Measurements from ENCODE around the gene SAMHD1. TPM values are rescaled to one million over a fixed set of nuclear protein-coding genes. Genes with fewer than 3 reads are reported as not detected.

Gene SAMHD1
- total and polyA plus RNA-seq, 9 of the 15 experiments (the other 6 are each of a cell fraction or from before 2014, with no cell fraction given): 6.8 to 20.4 (median 14.8) TPM

- TF ChIP-seq ZBED1 (IDR thresholded peaks at IDR 0.05): no peak
- TF ChIP-seq ZNF764 (CRISPR knock-in tag; IDR thresholded peaks at IDR 0.05; ENCODE audit: low read depth): no peak
- no peak for TF ChIP-seq MYC (IDR thresholded peaks at IDR 0.05; ENCODE audit: low read depth, low read length)
- no peak for TF ChIP-seq MYC (CRISPR knock-in tag; IDR thresholded peaks at IDR 0.05; ENCODE audit: borderline replicate concordance, low read depth)
- no peak for TF ChIP-seq SUPT5H (IDR thresholded peaks at IDR 0.05)
- no peak for TF ChIP-seq ZBTB9 (CRISPR knock-in tag; IDR thresholded peaks at IDR 0.05)
- no peak for TF ChIP-seq ZNF707 (CRISPR knock-in tag; conservative IDR thresholded peaks at IDR 0.05)
- TF ChIP-seq TSHZ1 (CRISPR knock-in tag; IDR thresholded peaks at IDR 0.05): no peak
- TF ChIP-seq ZNF232 (CRISPR knock-in tag; IDR thresholded peaks at IDR 0.05): no peak
- TF ChIP-seq NR0B1 (IDR thresholded peaks at IDR 0.05; ENCODE audit: partially characterized antibody): no peak
- peak; percentile 64; the same call in 1 of the 2 replicates for TF ChIP-seq MYBL2 (IDR thresholded peaks at IDR 0.05; ENCODE audit: low read depth)
- no peak for TF ChIP-seq MYBL2 (CRISPR knock-in tag; IDR thresholded peaks at IDR 0.05; ENCODE audit: borderline replicate concordance)
- no peak for TF ChIP-seq E2F6 (IDR thresholded peaks at IDR 0.05; ENCODE audit: borderline replicate concordance in 1 of 2, extremely low read depth in 1 of 2, insufficient read depth in 1 of 2, insufficient read length in 1 of 2, low read depth in 1 of 2, low read length in 1 of 2, poor library complexity in 1 of 2, severe bottlenecking in 1 of 2)
- TF ChIP-seq NFRKB (IDR thresholded peaks at IDR 0.05; ENCODE audit: low read depth): no peak; the same call in 1 of the 2 replicates
- peak; percentile 57 for TF ChIP-seq ZFP36 (IDR thresholded peaks at IDR 0.05; ENCODE audit: low read depth, low read length, partially characterized antibody)
- TF ChIP-seq EWSR1 (IDR thresholded peaks at IDR 0.05; ENCODE audit: borderline replicate concordance, low read depth, partially characterized antibody): no peak
- no peak for TF ChIP-seq CBX8 (IDR thresholded peaks at IDR 0.05; ENCODE audit: borderline replicate concordance, extremely low read depth, low read depth, low read length, poor library complexity, severe bottlenecking)
- TF ChIP-seq CC2D1A (IDR thresholded peaks at IDR 0.05): peak; percentile 84
- no peak for TF ChIP-seq MCM3 (IDR thresholded peaks at IDR 0.05)
- no peak for TF ChIP-seq MXI1 (IDR thresholded peaks at IDR 0.05; ENCODE audit: low read depth, low read length)
- peak in 1 of 2 experiments; percentile 80; a peak in 1 of 4 replicates for TF ChIP-seq MCM7 (IDR thresholded peaks at IDR 0.05)
Observed at GRCh38 chr20:36924167-36925045, 27.1 kb downstream of the SAMHD1 start (continued).

Measured in K562 (cell line).